GOT3 (cell line): ENCODE measurements around the gene EPB41L4A.
"Not testable (repeated sequence)": the region's sequence is repeated elsewhere in the genome, so short reads cannot be mapped to it uniquely, and the experiment has no call there.

ENCODE experiments used
- DNase-seq: peaks from one replicate; lab custom pipeline; 2025; ENCODE audit warnings: mixed read lengths; lab: John Stamatoyannopoulos, UW

EPB41L4A gene

DNA sequence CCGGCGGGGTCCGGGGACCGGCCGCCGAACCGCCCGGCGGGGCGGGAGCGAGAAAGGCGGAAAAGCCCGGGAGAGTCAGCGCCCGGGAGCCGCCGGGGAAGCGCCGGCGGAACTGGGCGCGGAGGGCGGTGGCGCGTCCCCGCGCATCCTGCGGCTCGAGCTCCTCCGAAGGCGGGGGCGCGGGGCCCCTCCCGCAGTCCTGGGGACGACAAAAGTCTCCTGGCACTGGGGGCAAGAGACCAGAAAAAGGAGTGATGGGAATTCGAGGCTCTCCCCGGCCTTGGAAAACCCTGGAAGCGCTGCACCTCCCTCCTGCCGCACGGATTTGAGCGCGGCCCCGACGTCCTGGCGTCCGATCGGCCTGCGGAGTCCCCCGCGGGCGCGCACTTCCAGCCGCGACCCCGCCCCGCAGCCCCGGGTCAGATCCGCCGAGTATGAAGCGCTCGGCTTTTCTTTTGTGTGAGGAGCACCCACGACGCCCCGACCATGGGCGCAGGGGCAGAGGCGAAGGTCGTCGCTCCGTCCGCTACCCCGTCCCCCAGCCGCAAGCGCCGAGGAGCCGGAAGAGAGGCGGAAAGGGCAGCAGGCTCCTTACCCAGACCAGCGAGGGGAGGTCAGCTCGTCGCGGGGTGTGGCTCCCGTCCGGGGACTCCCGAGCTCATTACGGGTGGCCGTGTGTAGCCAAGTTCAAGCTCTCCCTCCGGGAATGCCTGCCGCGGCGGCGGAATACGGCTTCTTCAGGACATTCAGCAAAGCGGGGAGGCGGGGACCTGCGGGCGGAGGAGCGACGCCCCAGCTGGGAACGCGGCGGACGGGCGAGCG, at the start of gene EPB41L4A:
Gene EPB41L4A, minus strand, starts transcription at position 114 of the 822 bp plus-strand sequence. CDS start 238 bp downstream, outside the sequence.
- DNase-seq = no peak

GRCh38 chr5:112467485-112467884, 48.4 kb upstream of the EPB41L4A start:
- DNase-seq = no peak

- DNase-seq = not testable (repeated sequence)
These were observed 47.2 kb upstream of the EPB41L4A start for GRCh38 chr5:112466261-112466660.

DNA sequence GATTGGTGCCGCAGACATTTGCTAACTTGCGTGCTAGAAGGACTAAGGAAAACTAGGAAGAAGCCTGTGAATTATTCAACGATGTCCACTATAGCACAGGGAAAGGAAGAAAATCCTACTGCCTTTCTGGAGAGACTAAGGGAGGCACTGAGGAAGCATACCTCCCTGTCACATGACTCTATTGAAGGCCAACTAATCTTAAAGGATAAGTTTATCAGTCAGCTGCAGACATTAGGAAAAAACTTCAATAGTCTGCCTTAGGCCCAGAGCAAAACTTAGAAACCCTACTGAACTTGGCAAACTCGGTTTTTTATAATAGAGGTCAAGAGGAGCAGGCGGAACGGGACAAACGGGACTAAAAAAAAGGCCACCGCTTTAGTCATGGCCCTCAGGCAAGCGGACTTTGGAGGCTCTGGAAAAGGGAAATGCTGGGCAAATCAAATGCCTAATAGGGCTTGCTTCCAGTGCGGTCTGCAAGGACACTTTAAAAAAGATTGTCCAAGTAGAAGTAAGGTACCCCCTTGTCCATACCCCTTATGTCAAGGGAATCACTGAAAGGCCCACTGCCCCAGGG, 28.2 kb upstream of the EPB41L4A start:
- DNase-seq = not testable (repeated sequence)

DNA sequence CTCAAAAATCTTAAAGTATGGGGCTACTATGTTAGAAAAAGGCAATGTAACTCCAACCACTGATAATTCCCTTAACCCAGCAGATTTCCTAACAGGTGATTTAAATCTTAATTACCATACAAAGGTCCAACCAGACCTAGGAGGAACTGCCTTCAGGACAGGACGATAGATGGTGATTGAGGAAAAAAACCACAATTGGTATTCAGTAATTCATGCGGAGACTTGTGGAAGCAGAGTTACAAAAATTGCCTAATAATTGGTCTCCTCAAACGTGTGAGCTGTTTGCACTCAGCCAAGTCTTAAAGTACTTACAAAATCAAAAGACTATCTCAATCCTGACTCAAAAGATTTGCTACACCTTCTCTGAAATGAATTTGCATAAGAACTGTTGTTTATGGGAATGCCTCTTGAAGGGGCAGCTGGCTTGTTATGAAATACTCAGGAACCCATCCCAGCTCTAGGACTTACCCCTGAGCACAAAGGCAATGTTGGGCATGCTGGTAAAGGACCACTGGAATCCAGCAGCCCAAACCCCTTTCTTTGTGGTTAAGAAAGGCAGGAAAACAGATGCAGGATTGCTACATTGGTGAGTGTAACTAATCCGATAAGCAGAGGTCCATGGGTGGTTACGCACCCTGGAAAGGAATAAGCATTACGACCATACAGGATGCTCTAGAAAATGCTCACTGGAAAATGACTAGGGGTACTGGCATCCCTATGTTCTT, 26.7 kb upstream of the EPB41L4A start:
- DNase-seq = no peak

- DNase-seq = not testable (repeated sequence)
These were observed 24.9 kb upstream of the EPB41L4A start for GRCh38 chr5:112443932-112444331.

GRCh38 chr5:112440031-112440430, 21.0 kb upstream of the EPB41L4A start:
- DNase-seq = no peak

GRCh38 chr5:112436144-112436543, 17.1 kb upstream of the EPB41L4A start:
- no peak for DNase-seq

DNA sequence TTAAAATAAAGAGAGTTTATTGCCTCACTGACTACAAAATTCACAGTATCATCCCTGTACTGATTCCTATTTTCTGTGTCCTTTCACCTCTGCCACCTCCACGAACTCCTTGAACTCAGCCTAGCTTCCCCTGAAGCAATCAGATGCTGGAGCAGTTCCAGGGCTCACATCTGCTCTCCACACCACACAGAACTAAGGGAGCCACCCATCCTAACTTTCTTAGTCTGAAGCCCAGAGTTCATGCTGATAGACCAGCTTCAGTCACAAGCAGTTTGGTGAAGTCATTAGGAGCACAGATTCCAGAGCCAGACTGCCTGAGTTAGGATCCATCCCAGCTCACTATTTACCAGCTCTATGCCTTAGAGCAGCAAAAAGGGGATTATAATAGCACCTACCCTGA, 15.6 kb upstream of the EPB41L4A start:
- no peak for DNase-seq

GRCh38 chr5:112426202-112426601, 7.1 kb upstream of the EPB41L4A start:
- not testable (repeated sequence) for DNase-seq

GRCh38 chr5:112419986-112420864, 1.1 kb upstream of the EPB41L4A start:
- no peak for DNase-seq

DNA sequence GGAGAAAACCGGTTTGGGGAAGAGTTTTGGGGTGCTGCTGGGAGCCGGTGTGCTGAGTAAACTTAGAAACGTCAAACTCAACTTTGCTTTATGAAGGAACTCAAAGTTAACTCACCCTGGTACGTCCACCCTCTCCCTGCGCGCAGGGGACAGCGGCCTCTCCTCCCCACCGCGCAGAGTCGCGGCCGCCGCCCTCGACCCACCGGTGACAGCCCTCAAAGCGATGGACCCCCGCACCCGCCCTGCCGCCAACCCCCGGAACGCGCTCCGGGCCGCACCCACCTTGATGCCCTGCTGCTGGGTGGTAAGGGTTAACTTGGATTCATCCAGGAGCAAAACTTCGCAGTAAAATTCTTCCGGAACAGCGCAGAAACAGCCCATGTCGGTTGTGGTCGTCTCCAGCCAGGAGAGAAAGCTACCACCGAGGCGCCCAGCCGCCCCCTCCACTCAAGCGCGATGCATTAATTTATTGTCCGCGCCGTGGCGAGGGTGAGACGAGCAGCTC, 366 bp downstream of the EPB41L4A start:
- no peak for DNase-seq

DNA sequence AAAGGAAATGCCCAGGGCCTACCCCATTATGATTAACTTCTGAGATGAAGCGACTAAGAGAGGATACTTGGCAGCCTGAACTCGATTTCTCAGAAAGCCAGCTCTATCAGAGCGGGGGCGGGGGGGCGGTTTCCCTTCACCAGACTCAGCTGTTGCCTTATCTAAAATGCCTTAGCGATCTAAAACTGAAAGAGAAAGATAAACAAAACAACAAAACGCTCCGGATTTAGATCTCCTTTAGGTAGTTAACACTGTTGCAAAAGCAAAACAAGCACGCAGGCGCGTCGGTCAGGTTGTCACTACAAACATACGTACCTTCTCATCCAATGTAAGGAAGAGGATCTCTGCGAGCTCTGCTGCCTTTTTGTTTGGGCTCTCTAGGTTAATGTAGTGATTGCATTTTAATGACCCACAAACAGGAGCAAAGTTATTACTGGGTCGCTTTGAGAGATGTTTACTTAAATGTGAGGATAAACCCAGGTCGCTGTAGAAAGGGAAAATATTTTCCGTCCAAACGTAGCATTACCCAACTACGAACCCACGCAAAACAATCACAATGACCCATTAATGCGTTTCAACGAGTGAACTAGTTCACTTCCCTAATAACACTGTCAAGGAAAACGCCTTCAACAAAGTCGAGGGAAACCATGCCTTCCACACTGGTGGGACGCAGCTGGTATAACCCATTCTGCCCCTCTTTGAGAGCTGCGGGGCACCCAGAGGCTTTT, 982 bp downstream of the EPB41L4A start:
- DNase-seq = no peak

DNA sequence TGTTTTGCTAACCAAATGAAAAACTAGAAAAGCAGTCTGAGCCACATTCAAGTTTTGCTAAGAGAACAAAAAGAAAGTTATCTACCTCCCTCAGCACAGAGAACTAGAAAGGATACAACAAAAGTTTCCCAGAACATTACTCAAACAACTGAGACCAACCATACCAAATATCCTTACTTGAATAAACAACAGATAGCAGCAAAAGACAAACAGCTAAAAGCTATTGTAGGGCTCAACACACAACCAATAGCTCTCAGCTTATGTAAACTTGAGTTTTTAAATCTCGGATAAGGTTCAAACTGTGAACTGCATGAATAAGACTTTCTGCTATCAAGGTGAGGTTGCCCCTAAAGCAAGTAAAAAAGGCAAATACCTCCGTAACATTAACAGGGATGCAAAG, 3.5 kb downstream of the EPB41L4A start:
- DNase-seq = no peak

- DNase-seq = no peak
These were observed 5.5 kb downstream of the EPB41L4A start for GRCh38 chr5:112413611-112414010.

GRCh38 chr5:112412346-112412745, 6.7 kb downstream of the EPB41L4A start:
- no peak for DNase-seq

- no peak for DNase-seq
These were observed 7.2 kb downstream of the EPB41L4A start for GRCh38 chr5:112411903-112412302.

DNA sequence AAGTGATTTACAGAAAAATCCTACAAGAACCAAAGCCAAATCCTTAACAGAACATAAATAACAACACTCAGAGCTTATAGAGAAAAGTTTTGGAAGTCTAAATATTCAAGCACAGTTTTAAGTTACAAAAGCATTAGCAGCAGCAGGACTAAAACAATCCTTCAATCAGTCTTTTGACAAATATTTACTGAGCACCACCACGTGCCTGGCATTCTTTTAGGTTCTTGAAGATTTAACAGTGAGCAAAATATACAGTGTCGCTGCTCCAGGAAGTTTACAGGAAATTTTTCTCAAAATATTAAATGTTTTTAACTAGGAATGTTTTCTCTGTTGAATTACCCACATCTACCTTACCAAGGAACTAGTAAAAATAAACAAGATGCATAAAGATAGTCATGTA, 11.4 kb downstream of the EPB41L4A start:
- no peak for DNase-seq

- no peak for DNase-seq
These were observed 11.8 kb downstream of the EPB41L4A start for GRCh38 chr5:112407240-112407639.

DNA sequence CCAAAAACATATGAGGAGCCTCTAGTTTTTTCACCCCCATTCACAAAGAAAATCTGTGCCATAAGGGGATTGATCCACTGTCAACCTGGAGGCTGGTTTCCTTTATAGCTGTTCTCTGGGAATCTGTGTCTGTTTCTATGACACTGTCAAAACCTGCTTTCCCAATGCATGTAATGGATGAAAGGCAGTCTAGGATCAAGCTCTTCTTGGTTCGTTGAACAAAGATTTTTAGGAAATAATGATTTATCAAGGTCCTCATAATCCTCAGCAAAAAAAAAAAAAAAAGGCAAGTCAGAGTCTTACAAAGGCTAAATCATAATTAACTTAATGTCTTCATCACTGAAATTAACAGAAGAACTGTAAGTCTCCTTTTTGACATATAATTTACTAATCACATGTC, 16.0 kb downstream of the EPB41L4A start:
- no peak for DNase-seq

- no peak for DNase-seq
These were observed 17.2 kb downstream of the EPB41L4A start for GRCh38 chr5:112401924-112402323.
